ENCODE measurements around the gene MST1R.
A peak's percentile ranks its signal among the peaks of the same experiment; 100 is the strongest.
"Not testable (repeated sequence)": the region's sequence is repeated elsewhere in the genome, so short reads cannot be mapped to it uniquely, and the experiment has no call there.

Gene MST1R

GRCh38 chr3:49903451-49904424, at the start of gene MST1R:
Gene MST1R, minus strand, starts transcription at chr3:49903873. Its CDS starts 264 bp downstream, at chr3:49903609.
- DNase-seq, result peak; percentile 29 to 88 (median 52)

- no peak for DNase-seq
Observed at GRCh38 chr3:49952924-49953323, 49.3 kb upstream of the MST1R start.

- no peak for DNase-seq
Observed at GRCh38 chr3:49942651-49943050, 39.0 kb upstream of the MST1R start.

- no peak for DNase-seq
Observed at GRCh38 chr3:49940667-49941249, 37.1 kb upstream of the MST1R start.

- peak; percentile 79 to 91 (median 85) for DNase-seq
Observed at GRCh38 chr3:49939858-49940666, 36.4 kb upstream of the MST1R start, which contains the start of gene RBM6. Gene RBM6, plus strand, starts transcription at chr3:49940150. Its CDS starts 22,492 bp downstream, at chr3:49962642.

- no peak for DNase-seq
Observed at GRCh38 chr3:49937090-49937489, 33.4 kb upstream of the MST1R start.

GRCh38 chr3:49932281-49932680, 28.6 kb upstream of the MST1R start:
- not testable (repeated sequence) for DNase-seq

- no peak for DNase-seq
Observed at GRCh38 chr3:49930922-49931321, 27.2 kb upstream of the MST1R start.

GRCh38 chr3:49930168-49930690, 26.6 kb upstream of the MST1R start:
- no peak for DNase-seq

GRCh38 chr3:49929291-49930167, 25.9 kb upstream of the MST1R start, which contains the start of gene MON1A:
Gene MON1A, minus strand, starts transcription at chr3:49929811. Its CDS starts 16,465 bp downstream, at chr3:49913346.
- DNase-seq, result peak; percentile 62 to 73 (median 64)

- DNase-seq, result no peak
Observed at GRCh38 chr3:49928481-49929017, 24.9 kb upstream of the MST1R start.

- DNase-seq, result no peak
Observed at GRCh38 chr3:49927798-49928197, 24.1 kb upstream of the MST1R start.

- no peak for DNase-seq
Observed at GRCh38 chr3:49926117-49926728, 22.6 kb upstream of the MST1R start.

- no peak for DNase-seq
Observed at GRCh38 chr3:49925485-49925884, 21.8 kb upstream of the MST1R start.

- no peak for DNase-seq
Observed at GRCh38 chr3:49924683-49925082, 21.0 kb upstream of the MST1R start.

GRCh38 chr3:49917806-49918590, 14.3 kb upstream of the MST1R start:
- not testable (repeated sequence) for DNase-seq

- no peak for DNase-seq
Observed at GRCh38 chr3:49916686-49917085, 13.0 kb upstream of the MST1R start.

- DNase-seq, result no peak
Observed at GRCh38 chr3:49914906-49915305, 11.2 kb upstream of the MST1R start.

GRCh38 chr3:49912881-49913281, 9.2 kb upstream of the MST1R start:
- no peak for DNase-seq

GRCh38 chr3:49911611-49912010, 7.9 kb upstream of the MST1R start:
- no peak for DNase-seq
